Spleen (tissue), 11 donors: Measurements from ENCODE around the gene JAG1. TPM values are rescaled to one million over a fixed set of nuclear protein-coding genes. Genes with fewer than 3 reads are reported as not detected.
A peak's percentile ranks its signal among the peaks of the same experiment; 100 is the strongest.

Experiments used
- DNase-seq: peaks from one replicate; pipeline ENCODE4 v3.0.0-alpha.2; 2020
- H3K27ac ChIP-seq, 8 donors: fragments of 200-600 bp; sonication (generic) in 7 of 8; 1 replicate in 4 of 8; 2 replicates in 4 of 8; pipeline versions ENCODE4 v1.5.0 to v1.8.0; 2016 to 2021; ENCODE audit warnings: inconsistent platforms in 4 of 8, mild to moderate bottlenecking in 4 of 8, moderate library complexity in 1 of 8
- H3K27me3 ChIP-seq, 7 donors: fragments of 200-600 bp; sonication (generic) in 6 of 7; replicated peaks in 1 of 7; 1 replicate in 4 of 7; 2 replicates in 3 of 7; pipeline versions ENCODE4 v1.5.0 to v1.8.0; 2016 to 2021; ENCODE audit warnings: inconsistent platforms in 3 of 7, mild to moderate bottlenecking in 1 of 7
- H3K36me3 ChIP-seq, 6 donors: fragments of 200-600 bp; sonication (generic) in 5 of 6; 1 replicate in 4 of 6; 2 replicates in 2 of 6; pipeline versions ENCODE4 v1.5.0 to v1.8.0; 2016 to 2021; ENCODE audit warnings: inconsistent platforms in 2 of 6
- H3K4me1 ChIP-seq, 6 donors: fragments of 200-600 bp; sonication (generic) in 5 of 6; 1 replicate in 3 of 6; 2 replicates in 3 of 6; pipeline versions ENCODE4 v1.5.0 to v1.8.0; 2016 to 2021; ENCODE audit warnings: inconsistent platforms in 3 of 6
- H3K4me3 ChIP-seq, 8 donors: fragments of 200-600 bp; sonication (generic) in 7 of 8; 1 replicate in 4 of 8; 2 replicates in 4 of 8; pipeline versions ENCODE4 v1.5.0 to v1.8.0; 2016 to 2021; ENCODE audit warnings: inconsistent platforms in 4 of 8, mild to moderate bottlenecking in 4 of 8, moderate library complexity in 2 of 8
- H3K9me3 ChIP-seq, 8 donors: fragments of 200-600 bp; sonication (generic) in 7 of 8; 1 replicate in 4 of 8; 2 replicates in 4 of 8; pipeline versions ENCODE4 v1.5.0 to v1.8.0; 2016 to 2021; ENCODE audit warnings: inconsistent platforms in 4 of 8
- POLR2A ChIP-seq, 3 donors: fragments of 450-650 bp; IDR thresholded peaks; one replicate each; pipeline ENCODE4 v1.5.1; 2017; ENCODE audit warnings: antibody characterized with exemption in 3 of 3, mild to moderate bottlenecking in 1 of 3
- POLR2AphosphoS5 ChIP-seq, 3 donors: sonication (generic); formaldehyde crosslinking; IDR thresholded peaks; one replicate each; pipeline ENCODE4 v1.5.1; 2017; ENCODE audit warnings: antibody characterized with exemption in 3 of 3
- WGBS, 5 donors: extraction: QIAGEN DNeasy Blood & Tissue Kit in 3 of 5; methylation state at CpG; one replicate each; pipeline versions ENCODE4 v1.1.5 to v1.1.7; 2013 to 2018; 5-methylcytosine and 5-hydroxymethylcytosine counted together
- intact Hi-C: fragments of 100-400 bp; cut with DNase I; formaldehyde crosslinking; loops from one replicate; pipeline ENCODE4 v1.15.0; 2023; ENCODE audit warnings: low total_unique reads
- polyA plus RNA-seq, 3 donors: library from polyadenylated mRNA; stranded (reverse); fragments of 200-250 nt; gene quantifications; one replicate each; pipeline ENCODE4 v1.2.1, GENCODE V29; 2013
- total RNA-seq, 7 donors: library from RNA; depleted of rRNA in 3 of 7; stranded (reverse); fragments of >200 nt in 3 of 7; fragmentation: NEBNext Ultra II Directional in 4 of 7; extraction: Animal tissue kit (Norgen Biotek cat#: 25700) in 4 of 7; gene quantifications; one replicate each; pipeline versions ENCODE4 v1.1.0 to v1.2.1, GENCODE V29; 2016 to 2021
- TF ChIP-seq, protein P1 (sequence below), 11 experiments: fragments of 200-600 bp in 7 of 11; fragments of 450-650 bp in 4 of 11; sonication (generic) in 4 of 11; IDR thresholded peaks in 8 of 11; conservative IDR thresholded peaks in 3 of 11; 1 replicate in 7 of 11; 2 replicates in 4 of 11; pipeline versions ENCODE4 v1.4.0 to v1.8.0; 2016 to 2021; ENCODE audit warnings: antibody characterized with exemption in 11 of 11, inconsistent platforms in 4 of 11, mild to moderate bottlenecking in 1 of 11
- donor health status: healthy with polysubstance abuse.
- donor health status: DM: no; HTN: no; CAD: no; lungs with moderate emphysema.
- donor health status: DM: no; HTN: no; CAD: no.
- donor health status: Bipolar disorder and iron deficiency.
- donor health status: healthy.
- donor health status: DM: no; HTN: no; CAD: no.
- donor health status: DM: yes; HTN: yes; CAD: no.

The JAG1 gene
- total and polyA plus RNA-seq, 10 donors, result 5.6 to 85.3 (median 50.1) TPM

GRCh38 chr20:10672624-10673127, 1.1 kb downstream of the JAG1 start:
- TF ChIP-seq POLR2A (IDR thresholded peaks at IDR 0.05) (no peak), POLR2AphosphoS5 (IDR thresholded peaks at IDR 0.05) (peak in 2 of 3 donors; percentile 62 to 70)

GRCh38 chr20:10671919-10672623, 1.7 kb downstream of the JAG1 start:
- Histone ChIP-seq H3K27me3 (peaks cover 0 to 84% (median 19%) of the 10 kb centered on the region in 7 donors), H3K9me3 (no peaks in the 10 kb centered on the region), H3K4me1 (peaks cover 3 to 87% (median 76%) of the 10 kb centered on the region in 6 donors), H3K4me3 (peak overlapping the region; percentile 59 to 86 (median 74)), H3K36me3 (peaks cover 0 to 19% (median 0%) of the 10 kb centered on the region in 6 donors), H3K27ac (peak overlapping the region; percentile 86 to 98 (median 96))
- TF ChIP-seq POLR2A (IDR thresholded peaks at IDR 0.05) (no peak), POLR2AphosphoS5 (IDR thresholded peaks at IDR 0.05) (peak in 2 of 3 donors; percentile 21 to 70)
- 1 to 5% (median 1%) methylated on average over 17 to 42 of the region's 42 CpGs for WGBS, 5 donors
- peak; percentile 88 for DNase-seq
- intact Hi-C loops, result loop anchor here (10.0 kb wide), 2 partner anchors 543 to 603 kb away; no protein-coding TSS in a partner anchor

More at GRCh38 chr20:10672624-10673127, 1.1 kb downstream of the JAG1 start:
- peaks cover 0 to 90% (median 19%) of the 10 kb centered on the region in 7 donors for H3K27me3 ChIP-seq
- 0 to 1% (median 0%) methylated on average over 42 to 47 of the region's 47 CpGs for WGBS, 5 donors
- H3K36me3 ChIP-seq, result peaks cover 0 to 15% (median 0%) of the 10 kb centered on the region in 6 donors
- no peaks in the 10 kb centered on the region for H3K9me3 ChIP-seq
- peak; percentile 92 for DNase-seq
- H3K4me1 ChIP-seq, result peaks cover 3 to 80% (median 71%) of the 10 kb centered on the region in 6 donors
- H3K4me3 ChIP-seq, result peak overlapping the region; percentile 59 to 86 (median 74)
- peak overlapping the region; percentile 86 to 98 (median 96) for H3K27ac ChIP-seq
- intact Hi-C loops, result loop anchor here (10.0 kb wide), 2 partner anchors 542 to 602 kb away; no protein-coding TSS in a partner anchor

DNA sequence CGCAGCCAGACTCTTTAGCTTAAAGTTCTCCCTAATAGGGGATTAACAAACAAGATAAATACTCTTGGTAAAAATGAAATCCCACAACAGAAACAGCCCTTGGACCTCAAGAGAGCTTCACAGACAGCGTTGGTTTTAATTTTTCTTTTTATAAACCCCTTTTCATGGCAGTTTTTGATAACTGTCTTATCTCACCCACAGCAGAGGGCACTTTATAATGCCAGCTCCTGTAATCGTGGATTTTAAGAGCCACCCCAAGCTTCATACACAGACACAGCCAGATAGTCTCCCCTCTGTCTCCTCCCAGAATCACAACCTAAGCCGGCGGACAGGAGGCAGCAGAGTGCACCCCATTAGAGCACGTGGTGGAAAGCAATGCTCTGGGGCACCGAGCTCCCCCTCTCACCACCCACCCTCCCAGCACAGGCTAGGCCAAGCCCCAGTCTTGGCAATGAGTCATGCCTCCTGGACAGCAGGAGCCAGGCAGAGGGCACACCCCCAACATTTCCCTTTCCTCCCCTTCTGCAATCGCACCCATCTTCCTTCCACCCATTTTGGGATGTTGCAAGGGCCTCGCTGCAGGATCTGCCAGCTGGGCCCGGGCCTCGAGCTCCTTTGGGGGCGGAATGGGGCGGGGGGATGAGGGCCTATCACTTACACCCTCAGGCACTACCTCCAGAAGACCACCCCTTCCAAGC, 2.4 kb downstream of the JAG1 start:
- Histone ChIP-seq H3K36me3 (peaks cover 0 to 26% (median 0%) of the 10 kb centered on the region in 6 donors), H3K4me3 (peak overlapping the region; percentile 59 to 86 (median 74)), H3K4me1 (peaks cover 10 to 94% (median 80%) of the 10 kb centered on the region in 6 donors), H3K9me3 (no peaks in the 10 kb centered on the region), H3K27me3 (peaks cover 0 to 77% (median 19%) of the 10 kb centered on the region in 7 donors), H3K27ac (peak overlapping the region; percentile 86 to 98 (median 96))
- DNase-seq, result peak; percentile 87
- intact Hi-C loops, result loop anchor here (10.0 kb wide), 2 partner anchors 543 to 603 kb away; no protein-coding TSS in a partner anchor
- TF ChIP-seq POLR2AphosphoS5 (IDR thresholded peaks at IDR 0.05) (peak; percentile 43 to 67 (median 61)), POLR2A (IDR thresholded peaks at IDR 0.05) (no peak)
- TF ChIP-seq, protein P1, sequence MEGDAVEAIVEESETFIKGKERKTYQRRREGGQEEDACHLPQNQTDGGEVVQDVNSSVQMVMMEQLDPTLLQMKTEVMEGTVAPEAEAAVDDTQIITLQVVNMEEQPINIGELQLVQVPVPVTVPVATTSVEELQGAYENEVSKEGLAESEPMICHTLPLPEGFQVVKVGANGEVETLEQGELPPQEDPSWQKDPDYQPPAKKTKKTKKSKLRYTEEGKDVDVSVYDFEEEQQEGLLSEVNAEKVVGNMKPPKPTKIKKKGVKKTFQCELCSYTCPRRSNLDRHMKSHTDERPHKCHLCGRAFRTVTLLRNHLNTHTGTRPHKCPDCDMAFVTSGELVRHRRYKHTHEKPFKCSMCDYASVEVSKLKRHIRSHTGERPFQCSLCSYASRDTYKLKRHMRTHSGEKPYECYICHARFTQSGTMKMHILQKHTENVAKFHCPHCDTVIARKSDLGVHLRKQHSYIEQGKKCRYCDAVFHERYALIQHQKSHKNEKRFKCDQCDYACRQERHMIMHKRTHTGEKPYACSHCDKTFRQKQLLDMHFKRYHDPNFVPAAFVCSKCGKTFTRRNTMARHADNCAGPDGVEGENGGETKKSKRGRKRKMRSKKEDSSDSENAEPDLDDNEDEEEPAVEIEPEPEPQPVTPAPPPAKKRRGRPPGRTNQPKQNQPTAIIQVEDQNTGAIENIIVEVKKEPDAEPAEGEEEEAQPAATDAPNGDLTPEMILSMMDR (IDR thresholded peaks at IDR 0.05 in 8 of 11, conservative IDR thresholded peaks at IDR 0.05 in 3 of 11), result peak in 9 of 11 experiments; percentile 7 to 62 (median 43)
- WGBS, 5 donors, result 3 to 11% (median 5%) methylated on average over 13 of the region's 13 CpGs

DNA sequence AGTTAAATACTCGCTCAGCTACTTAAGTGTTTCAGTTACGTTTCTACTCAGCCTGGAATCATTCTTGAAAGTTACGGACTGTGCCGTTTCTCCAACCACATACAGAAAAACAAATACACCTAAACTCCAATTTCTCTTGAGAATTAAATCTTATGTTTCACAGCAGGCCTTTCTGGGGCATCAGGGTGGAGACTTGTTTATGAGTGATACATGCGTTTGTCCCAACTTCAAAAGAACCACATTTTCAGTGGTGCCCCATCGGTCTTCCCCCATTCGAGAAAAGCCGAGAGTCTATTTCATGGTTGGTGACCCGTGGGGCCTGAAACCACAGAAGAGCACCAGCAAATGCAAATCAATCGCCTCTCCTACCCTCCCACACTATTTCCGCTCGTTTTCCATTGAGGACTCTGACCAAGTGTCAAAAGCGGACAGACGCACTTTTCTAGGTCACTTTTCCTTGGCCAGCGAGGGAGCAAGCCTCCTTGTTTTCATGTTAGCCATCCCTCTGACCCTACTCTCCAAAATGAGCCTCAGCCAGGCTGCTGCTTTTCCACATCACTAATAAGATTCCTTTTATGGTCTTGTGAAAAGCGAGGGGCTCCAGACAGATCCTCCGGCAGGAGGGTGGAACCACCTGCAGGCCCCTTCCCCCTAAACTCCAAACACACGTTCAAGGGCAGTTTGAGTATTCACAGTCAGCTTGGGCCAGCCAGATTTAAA, 3.1 kb downstream of the JAG1 start:
- WGBS, 5 donors, result 43 to 57% (median 53%) methylated on average over 18 of the region's 18 CpGs
- TF ChIP-seq POLR2AphosphoS5 (IDR thresholded peaks at IDR 0.05), result peak in 1 of 3 donors; percentile 45
- TF ChIP-seq, protein P1 (IDR thresholded peaks at IDR 0.05 in 8 of 11, conservative IDR thresholded peaks at IDR 0.05 in 3 of 11), result no peak
- intact Hi-C loops, result loop anchor here (10.0 kb wide), 2 partner anchors 544 to 604 kb away; no protein-coding TSS in a partner anchor
- Histone ChIP-seq H3K27ac (peak overlapping the region; percentile 86 to 98 (median 96)), H3K4me3 (peak overlapping the region; percentile 59 to 86 (median 74)), H3K27me3 (peaks cover 0 to 77% (median 19%) of the 10 kb centered on the region in 7 donors), H3K36me3 (peaks cover 0 to 32% (median 0%) of the 10 kb centered on the region in 6 donors), H3K9me3 (no peaks in the 10 kb centered on the region), H3K4me1 (peaks cover 14 to 100% (median 84%) of the 10 kb centered on the region in 6 donors)
- no peak for DNase-seq
